Ovary (tissue), 9 donors: ENCODE data around the gene SNX25. TPM values are rescaled to one million over a fixed set of nuclear protein-coding genes. Genes with fewer than 3 reads are reported as not detected.

Experiments used
- DNase-seq, 5 donors: peaks; one replicate each; pipeline ENCODE4 v3.0.0-alpha.2; 2019 to 2020
- H3K27ac ChIP-seq, 2 donors: fragments of 200-600 bp; one replicate each; pipeline versions ENCODE4 v1.5.1 to v1.8.0; 2019 to 2022
- H3K27me3 ChIP-seq: fragments of 200-600 bp; one replicate; pipeline ENCODE4 v1.8.0; 2022
- H3K36me3 ChIP-seq: fragments of 200-600 bp; sonication (generic); one replicate; pipeline ENCODE4 v1.5.1; 2019
- H3K4me1 ChIP-seq: one replicate; pipeline ENCODE4 v1.8.1; 2013; ENCODE audit warnings: mild to moderate bottlenecking, moderate library complexity; ENCODE audit not compliant: insufficient read depth
- H3K4me3 ChIP-seq: fragments of 200-600 bp; sonication (generic); one replicate; pipeline ENCODE4 v1.5.1; 2017
- H3K9me3 ChIP-seq, 2 donors: fragments of 200-600 bp in 1 of 2; sonication (generic) in 1 of 2; one replicate each; pipeline versions ENCODE4 v1.5.1 to v1.8.1; 2013 to 2019; ENCODE audit warnings: mild to moderate bottlenecking in 1 of 2, moderate library complexity in 1 of 2
- CTCF ChIP-seq, 3 donors: fragments of 450-650 bp in 2 of 3; fragments of 200-600 bp in 1 of 3; IDR thresholded peaks; one replicate each; pipeline versions ENCODE4 v1.5.1 to v1.8.0; 2016 to 2022; ENCODE audit warnings: antibody characterized with exemption in 3 of 3, mild to moderate bottlenecking in 1 of 3
- EP300 ChIP-seq: sonication (generic); formaldehyde crosslinking; IDR thresholded peaks from one replicate; pipeline ENCODE4 v1.6.1; 2017; ENCODE audit warnings: antibody characterized with exemption
- POLR2A ChIP-seq: fragments of 450-650 bp; IDR thresholded peaks from one replicate; pipeline ENCODE4 v1.6.1; 2017; ENCODE audit warnings: antibody characterized with exemption, mild to moderate bottlenecking, moderate library complexity
- WGBS, 3 donors: extraction: QIAGEN DNeasy Blood & Tissue Kit in 1 of 3; methylation state at CpG; one replicate each; pipeline versions ENCODE4 v1.1.5 to v1.1.7; 2013 to 2017; 5-methylcytosine and 5-hydroxymethylcytosine counted together
- intact Hi-C, 4 donors: fragments of 100-400 bp; cut with DNase I; formaldehyde crosslinking; loops; one replicate each; pipeline versions ENCODE4 v1.11.0 to v1.15.1; 2022 to 2023
- polyA plus RNA-seq, 2 donors: library from polyadenylated mRNA; stranded (reverse); fragments of 200-250 nt in 1 of 2; fragments of 350-450 nt in 1 of 2; fragmentation: Illumina TruSeq in 1 of 2; extraction: RNeasy Lipid Tissue Mini Kit (QIAGEN cat#74804) in 1 of 2; gene quantifications; one replicate each; pipeline ENCODE4 v1.2.3, GENCODE V29; 2013 to 2014
- total RNA-seq, 7 donors: library from RNA; depleted of rRNA in 2 of 7; stranded (reverse); fragments of >200 nt in 2 of 7; fragmentation: NEBNext Ultra II Directional in 3 of 7; extraction: Animal tissue kit (Norgen Biotek cat#: 25700) in 3 of 7; gene quantifications; one replicate each; pipeline versions ENCODE4 v1.1.0 to v1.2.4, GENCODE V29; 2016 to 2023
- donor health status: DM: no; HTN: no; CAD: no; lungs with moderate emphysema.
- donor health status: DM: no; HTN: no; CAD: no.
- donor health status: Bipolar disorder and iron deficiency.
- donor health status: DM: yes; HTN: yes; CAD: no.
- donor health status: DM: no; HTN: no; CAD: no.
- donor health status: DM: yes; HTN: yes; CAD: no.

SNX25 gene
- total and polyA plus RNA-seq, 9 donors: 7.9 to 28.4 (median 19.1) TPM

DNA sequence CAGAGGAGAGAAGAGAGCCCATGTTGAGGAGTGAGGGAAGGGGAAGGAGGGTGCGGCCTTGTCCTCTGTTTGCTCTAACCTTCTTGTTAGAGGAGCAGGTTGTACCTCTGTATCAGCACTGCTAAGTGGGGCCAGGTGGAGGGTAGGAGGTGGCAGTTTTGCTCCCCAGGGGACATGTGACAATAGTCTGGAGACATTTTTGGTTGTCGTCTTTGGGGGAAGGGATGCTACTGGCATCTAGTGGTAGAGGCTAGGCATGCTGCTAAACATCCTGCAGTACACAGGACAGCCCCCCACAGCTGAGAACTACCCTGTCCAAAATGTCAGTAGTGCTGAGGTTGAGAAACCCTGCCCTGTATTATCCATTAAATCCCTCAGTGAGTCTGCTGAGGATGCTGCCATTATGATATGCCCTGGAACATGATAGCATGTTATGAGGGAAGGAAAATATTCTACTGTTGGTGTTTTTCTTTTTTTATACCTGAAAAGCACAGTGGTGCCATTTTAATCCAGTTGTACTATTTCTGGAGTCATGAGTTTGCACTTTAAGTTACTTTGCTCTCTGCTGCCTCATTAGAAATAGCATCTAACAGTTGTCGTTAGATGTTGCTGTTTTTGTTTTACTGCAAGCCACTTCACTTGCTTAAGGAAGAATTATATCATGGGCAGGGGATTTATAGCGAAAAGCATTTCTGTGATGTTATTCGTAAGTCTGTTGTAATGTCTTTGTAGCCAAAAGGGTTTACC lies 95.7 kb downstream of the SNX25 start:
- Histone ChIP-seq H3K27me3 (no peaks in the 10 kb centered on the region), H3K4me1 (no peaks in the 10 kb centered on the region), H3K9me3 (no peaks in the 10 kb centered on the region), H3K36me3 (no peaks in the 10 kb centered on the region), H3K27ac (no peak overlapping the region), H3K4me3 (no peak overlapping the region)
- no peak for TF ChIP-seq EP300
- TF ChIP-seq POLR2A: no peak
- TF ChIP-seq CTCF (IDR thresholded peaks at IDR 0.05): no peak
- intact Hi-C loops: no loop called here
- DNase-seq: no peak
- 80 to 84% (median 83%) methylated on average over 5 of the region's 5 CpGs for WGBS, 3 donors

- intact Hi-C loops: no loop called here
- H3K4me3 ChIP-seq: no peak overlapping the region
- H3K27ac ChIP-seq: no peak overlapping the region
- H3K36me3 ChIP-seq: no peaks in the 10 kb centered on the region
- 87 to 93% (median 90%) methylated on average over 7 of the region's 7 CpGs for WGBS, 3 donors
- TF ChIP-seq EP300: no peak
- no peak for TF ChIP-seq POLR2A
- TF ChIP-seq CTCF (IDR thresholded peaks at IDR 0.05): no peak
- H3K27me3 ChIP-seq: no peaks in the 10 kb centered on the region
- no peak for DNase-seq
- no peaks in the 10 kb centered on the region for H3K4me1 ChIP-seq
- no peaks in the 10 kb centered on the region for H3K9me3 ChIP-seq
Observed at GRCh38 chr4:185305979-185306442, 96.6 kb downstream of the SNX25 start.

GRCh38 chr4:185307136-185307950 lies 97.9 kb downstream of the SNX25 start:
- H3K4me1 ChIP-seq: no peaks in the 10 kb centered on the region
- no peaks in the 10 kb centered on the region for H3K9me3 ChIP-seq
- H3K27me3 ChIP-seq: no peaks in the 10 kb centered on the region
- no peaks in the 10 kb centered on the region for H3K36me3 ChIP-seq
- H3K4me3 ChIP-seq: no peak overlapping the region
- no peak for DNase-seq
- TF ChIP-seq CTCF (IDR thresholded peaks at IDR 0.05) (no peak), EP300 (no peak), POLR2A (no peak)
- intact Hi-C loops: no loop called here
- H3K27ac ChIP-seq: no peak overlapping the region
- 74 to 83% (median 79%) methylated on average over 5 of the region's 5 CpGs for WGBS, 3 donors

DNA sequence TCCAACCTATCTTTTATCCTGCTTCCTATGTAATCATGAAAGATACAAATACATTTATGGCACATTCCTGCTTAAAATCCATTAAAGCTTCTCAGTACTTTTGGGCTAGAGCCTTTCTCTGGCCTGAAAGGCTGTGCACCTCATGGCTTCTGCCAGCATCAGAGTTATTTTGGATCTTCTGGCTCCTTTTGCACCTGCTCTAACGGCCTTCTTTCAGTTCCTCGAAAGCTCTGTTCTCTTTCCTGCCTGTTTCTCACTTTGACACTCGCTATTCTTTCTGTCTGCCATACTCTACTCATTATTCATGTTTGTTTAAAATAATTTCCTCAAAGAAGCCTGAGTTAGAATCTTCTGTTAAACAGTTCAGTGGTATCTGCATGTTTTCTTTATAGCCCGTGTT lies 100.4 kb downstream of the SNX25 start:
- H3K36me3 ChIP-seq: no peaks in the 10 kb centered on the region
- H3K4me3 ChIP-seq: no peak overlapping the region
- WGBS, 3 donors: 91 to 94% (median 93%) methylated on average over 4 of the region's 4 CpGs
- no peaks in the 10 kb centered on the region for H3K27me3 ChIP-seq
- intact Hi-C loops: no loop called here
- no peak for DNase-seq
- H3K27ac ChIP-seq: no peak overlapping the region
- no peaks in the 10 kb centered on the region for H3K9me3 ChIP-seq
- TF ChIP-seq EP300 (no peak), CTCF (IDR thresholded peaks at IDR 0.05) (no peak), POLR2A (no peak)
- H3K4me1 ChIP-seq: no peaks in the 10 kb centered on the region
